Neural progenitor cell (in vitro differentiated cells): ENCODE results near the gene C2orf76.

Experiments used
- CTCF ChIP-seq: fragments of 200-600 bp; sonication (generic); IDR thresholded peaks from 2 replicates; pipeline ENCODE4 v1.5.1; 2017; ENCODE audit warnings: antibody characterized with exemption, mild to moderate bottlenecking
- EZH2phosphoT487 ChIP-seq: fragments of 200-600 bp; sonication (generic); IDR thresholded peaks from 2 replicates; pipeline ENCODE4 v1.6.1; 2017; ENCODE audit warnings: antibody characterized with exemption

GRCh38 chr2:119265693-119266066, 101.0 kb downstream of the C2orf76 start:
- TF ChIP-seq CTCF (no peak), EZH2phosphoT487 (no peak)
